Thymus (tissue), 14 donors: ENCODE data around the gene GSTO2. TPM values are rescaled to one million over a fixed set of nuclear protein-coding genes. Genes with fewer than 3 reads are reported as not detected.
A peak's percentile ranks its signal among the peaks of the same experiment; 100 is the strongest.

ENCODE experiments used
- DNase-seq, 9 donors: peaks; one replicate each; pipeline ENCODE4 v3.0.0-alpha.2; 2013; ENCODE audit warnings: low spot score in 9 of 9, low read depth in 6 of 9, missing footprints in 1 of 9
- H3K27ac ChIP-seq, 2 donors: one replicate each; pipeline ENCODE4 v1.5.1; 2013; ENCODE audit warnings: control low read depth in 1 of 2, low read depth in 1 of 2, low read length in 1 of 2, mild to moderate bottlenecking in 1 of 2, moderate library complexity in 1 of 2
- H3K27me3 ChIP-seq, 2 donors: one replicate each; pipeline ENCODE4 v1.5.1; 2013; ENCODE audit warnings: low read length in 1 of 2; ENCODE audit not compliant: control insufficient read depth in 2 of 2, insufficient read depth in 1 of 2
- H3K36me3 ChIP-seq, 2 donors: one replicate each; pipeline ENCODE4 v1.5.1; 2013; ENCODE audit warnings: low read length in 1 of 2, mild to moderate bottlenecking in 1 of 2, moderate library complexity in 1 of 2; ENCODE audit not compliant: control insufficient read depth in 2 of 2, insufficient read depth in 2 of 2
- H3K4me1 ChIP-seq, 2 donors: one replicate each; pipeline ENCODE4 v1.5.1; 2013; ENCODE audit warnings: low read length in 2 of 2; ENCODE audit not compliant: control insufficient read depth in 2 of 2, insufficient read depth in 2 of 2
- H3K4me3 ChIP-seq, 2 donors: one replicate each; pipeline ENCODE4 v1.5.1; 2013; ENCODE audit warnings: low read length in 2 of 2, control low read depth in 1 of 2, mild to moderate bottlenecking in 1 of 2
- H3K9me3 ChIP-seq, 2 donors: one replicate each; pipeline ENCODE4 v1.5.1; 2013; ENCODE audit warnings: low read length in 1 of 2, mild to moderate bottlenecking in 1 of 2; ENCODE audit not compliant: control insufficient read depth in 2 of 2, insufficient read depth in 1 of 2
- WGBS: extraction: QIAGEN DNeasy Blood & Tissue Kit; methylation state at CpG from one replicate; pipeline ENCODE4 v1.1.7; 2013; 5-methylcytosine and 5-hydroxymethylcytosine counted together
- long read RNA-seq, 10 donors: transcript quantifications; one replicate each; lab custom pipeline, GENCODE V29; 2026
- polyA plus RNA-seq: library from polyadenylated mRNA; stranded (reverse); fragments of 200-250 nt; gene quantifications from one replicate; pipeline ENCODE4 v1.2.3, GENCODE V29; 2013
- total RNA-seq: library from RNA; stranded (reverse); fragments of 120-200 nt; gene quantifications from one replicate; pipeline ENCODE4 v1.2.4, GENCODE V29; 2013
- donor health status: healthy.

GSTO2 gene
- total RNA-seq (5.6 TPM), polyA plus RNA-seq (16.1 TPM)
- long read RNA-seq, donor 1, partial matches to known transcripts: 0 of 1 reads
- long read RNA-seq, donor 1, other reads (novel, unspliced or antisense): 0 of 1 reads
- long read RNA-seq, donor 2: 0 reads
- long read RNA-seq, donor 3, full-length matches to known transcripts: 3 of 3 reads
- long read RNA-seq, donor 3, partial matches to known transcripts: 0 of 3 reads
- long read RNA-seq, donor 3, other reads (novel, unspliced or antisense): 0 of 3 reads
- long read RNA-seq, donor 4: 0 reads
- long read RNA-seq, donor 5, partial matches to known transcripts: 0 of 1 reads
- long read RNA-seq, donor 5, other reads (novel, unspliced or antisense): 0 of 1 reads
- long read RNA-seq, donor 6: 0 reads
- long read RNA-seq, donor 7, full-length matches to known transcripts: 3 of 3 reads
- long read RNA-seq, donor 7, partial matches to known transcripts: 0 of 3 reads
- long read RNA-seq, donor 7, other reads (novel, unspliced or antisense): 0 of 3 reads
- long read RNA-seq, donor 8, full-length matches to known transcripts: 1 of 1 reads
- long read RNA-seq, donor 8, partial matches to known transcripts: 0 of 1 reads
- long read RNA-seq, donor 8, other reads (novel, unspliced or antisense): 0 of 1 reads
- long read RNA-seq, donor 9, full-length matches to known transcripts: 2 of 2 reads
- long read RNA-seq, donor 9, partial matches to known transcripts: 0 of 2 reads
- long read RNA-seq, donor 9, other reads (novel, unspliced or antisense): 0 of 2 reads
- long read RNA-seq, donor 10, full-length matches to known transcripts: 1 of 1 reads
- long read RNA-seq, donor 10, partial matches to known transcripts: 0 of 1 reads
- long read RNA-seq, donor 10, other reads (novel, unspliced or antisense): 0 of 1 reads

- peak; percentile 81 to 98 (median 92) for DNase-seq
- 2% methylated on average over 59 of the region's 59 CpGs for WGBS
- no peaks in the 10 kb centered on the region for H3K9me3 ChIP-seq
- peaks cover 7 to 30% of the 10 kb centered on the region in 2 donors for H3K36me3 ChIP-seq
- peaks cover 7 to 10% of the 10 kb centered on the region in 2 donors for H3K4me1 ChIP-seq
- H3K4me3 ChIP-seq: peak within 1 kb of the TSS; percentile 87 to 96
- peak within 1 kb of the TSS; percentile 90 to 94 for H3K27ac ChIP-seq
- H3K27me3 ChIP-seq: no peaks in the 10 kb centered on the region
Observed at GRCh38 chr10:104268713-104269645, at the start of gene GSTO2. GSTO2 (plus strand) TSS chr10:104269184; CDS start chr10:104274916, 5,732 bp downstream.

GRCh38 chr10:104220522-104220921, 48.5 kb upstream of the GSTO2 start:
- H3K9me3 ChIP-seq: no peaks in the 10 kb centered on the region
- DNase-seq: no peak
- no peak overlapping the region for H3K27ac ChIP-seq
- peaks cover 0 to 5% of the 10 kb centered on the region in 2 donors for H3K27me3 ChIP-seq
- no peak overlapping the region for H3K4me3 ChIP-seq
- 93% methylated on average over 2 of the region's 2 CpGs for WGBS
- H3K36me3 ChIP-seq: no peaks in the 10 kb centered on the region
- no peaks in the 10 kb centered on the region for H3K4me1 ChIP-seq

GRCh38 chr10:104223304-104223703, 45.7 kb upstream of the GSTO2 start:
- Histone ChIP-seq H3K36me3 (no peaks in the 10 kb centered on the region), H3K9me3 (no peaks in the 10 kb centered on the region), H3K4me3 (no peak overlapping the region), H3K27me3 (peaks cover 0 to 5% of the 10 kb centered on the region in 2 donors), H3K27ac (no peak overlapping the region), H3K4me1 (no peaks in the 10 kb centered on the region)
- DNase-seq: no peak

GRCh38 chr10:104230490-104230889, 38.5 kb upstream of the GSTO2 start:
- Histone ChIP-seq H3K27me3 (peaks cover 9 to 16% of the 10 kb centered on the region in 2 donors), H3K9me3 (no peaks in the 10 kb centered on the region), H3K27ac (no peak overlapping the region), H3K4me3 (no peak overlapping the region), H3K36me3 (no peaks in the 10 kb centered on the region), H3K4me1 (peaks cover 3 to 9% of the 10 kb centered on the region in 2 donors)
- 92% methylated on average over 4 of the region's 4 CpGs for WGBS
- DNase-seq: no peak

DNA sequence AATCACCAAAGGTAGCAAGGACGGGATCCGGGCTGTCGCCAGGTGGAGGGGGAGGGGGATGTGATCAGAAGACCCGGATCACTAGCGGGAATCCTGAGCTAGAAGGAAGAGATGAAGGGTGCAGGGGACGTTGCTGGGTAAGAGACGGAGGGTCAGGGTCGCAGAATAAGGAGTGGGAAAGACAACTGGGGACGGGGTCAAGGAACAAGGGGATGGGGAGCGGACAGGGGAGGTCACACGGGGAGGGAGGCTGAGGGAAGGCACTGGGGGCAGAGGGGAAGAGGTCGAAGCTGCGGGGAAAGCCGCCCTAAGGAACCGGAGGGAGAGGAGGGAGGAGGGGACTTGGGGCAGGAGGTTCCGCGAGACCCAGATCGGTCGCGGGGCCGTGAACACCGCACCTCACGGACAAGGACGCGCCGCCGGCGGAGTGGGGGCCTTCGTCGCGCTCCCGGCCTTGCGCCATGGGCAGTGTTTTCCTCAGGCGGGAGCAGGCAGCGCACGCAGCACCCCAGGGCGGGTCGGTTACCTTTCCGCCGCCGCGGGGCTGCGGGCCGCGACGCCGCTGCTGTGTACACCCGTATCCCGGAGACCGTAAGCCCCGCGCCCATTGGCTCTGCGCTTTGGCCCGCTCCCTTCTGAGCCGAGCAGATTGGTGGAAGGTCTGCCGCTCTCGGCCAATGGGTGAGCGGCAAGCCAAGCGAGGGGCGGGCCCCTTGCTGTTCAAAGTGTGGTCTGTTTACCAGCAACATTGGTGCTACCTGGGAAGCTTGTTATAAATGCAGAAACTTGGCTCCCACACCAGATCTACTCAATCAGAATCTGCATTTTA, 37.0 kb upstream of the GSTO2 start, which contains the start of gene CFAP43:
CFAP43 (minus strand) TSS at position 581 of the 829 bp plus-strand sequence; CDS start at position 463, 118 bp downstream.
- H3K27me3 ChIP-seq: peaks cover 9 to 16% of the 10 kb centered on the region in 2 donors
- no peaks in the 10 kb centered on the region for H3K36me3 ChIP-seq
- H3K4me3 ChIP-seq: peak within 1 kb of the TSS; percentile 52 to 69
- H3K27ac ChIP-seq: no peak within 1 kb of the TSS
- no peaks in the 10 kb centered on the region for H3K9me3 ChIP-seq
- under 1% methylated on average over 60 of the region's 60 CpGs for WGBS
- DNase-seq: peak; percentile 91 to 99 (median 96)
- peaks cover 3 to 9% of the 10 kb centered on the region in 2 donors for H3K4me1 ChIP-seq

GRCh38 chr10:104232613-104233102, 36.3 kb upstream of the GSTO2 start:
- Histone ChIP-seq H3K36me3 (no peaks in the 10 kb centered on the region), H3K4me3 (peak overlapping the region; percentile 52 to 69), H3K4me1 (peaks cover 3 to 9% of the 10 kb centered on the region in 2 donors), H3K9me3 (no peaks in the 10 kb centered on the region), H3K27me3 (peaks cover 9 to 16% of the 10 kb centered on the region in 2 donors), H3K27ac (no peak overlapping the region)
- 18% methylated on average over 20 of the region's 20 CpGs for WGBS
- DNase-seq: no peak

- peaks cover 3 to 9% of the 10 kb centered on the region in 2 donors for H3K4me1 ChIP-seq
- peaks cover 9 to 16% of the 10 kb centered on the region in 2 donors for H3K27me3 ChIP-seq
- H3K9me3 ChIP-seq: no peaks in the 10 kb centered on the region
- no peaks in the 10 kb centered on the region for H3K36me3 ChIP-seq
- no peak overlapping the region for H3K27ac ChIP-seq
- 96% methylated on average over 1 of the region's 1 CpG for WGBS
- DNase-seq: no peak
- H3K4me3 ChIP-seq: no peak overlapping the region
Observed at GRCh38 chr10:104233817-104234216, 35.2 kb upstream of the GSTO2 start.
